NCI-H1436 (cell line): ENCODE measurements around the gene ZNF597.
A peak's percentile ranks its signal among the peaks of the same experiment; 100 is the strongest.

Experiments
- DNase-seq: peaks from one replicate; lab custom pipeline; 2025; lab: John Stamatoyannopoulos, UW

Gene ZNF597

DNA sequence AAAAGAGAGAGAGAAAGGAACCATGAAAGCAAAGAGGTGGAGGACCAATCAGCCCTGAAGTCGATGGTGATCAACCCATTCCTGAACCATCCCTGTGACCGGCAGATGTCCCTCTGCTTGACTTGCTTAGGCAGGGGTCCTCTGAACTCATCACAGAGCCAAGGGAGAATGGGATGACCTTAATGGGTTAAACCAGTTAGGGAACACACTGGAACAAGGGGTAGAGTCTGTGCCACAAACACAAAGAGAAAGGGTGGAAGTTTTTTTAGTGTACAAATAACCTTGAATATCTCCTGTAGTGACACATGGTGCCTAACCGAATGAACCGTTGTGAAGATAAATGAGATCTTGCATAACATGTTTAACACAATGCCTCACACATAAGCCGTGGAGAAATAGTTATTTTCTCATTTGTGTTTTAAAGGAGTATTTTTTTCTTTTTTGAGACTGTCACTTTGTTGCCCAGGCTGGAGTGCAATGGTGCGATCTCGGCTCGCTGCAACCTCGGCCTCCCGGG is 11.4 kb upstream of the ZNF597 start:
- DNase-seq: no peak

DNA sequence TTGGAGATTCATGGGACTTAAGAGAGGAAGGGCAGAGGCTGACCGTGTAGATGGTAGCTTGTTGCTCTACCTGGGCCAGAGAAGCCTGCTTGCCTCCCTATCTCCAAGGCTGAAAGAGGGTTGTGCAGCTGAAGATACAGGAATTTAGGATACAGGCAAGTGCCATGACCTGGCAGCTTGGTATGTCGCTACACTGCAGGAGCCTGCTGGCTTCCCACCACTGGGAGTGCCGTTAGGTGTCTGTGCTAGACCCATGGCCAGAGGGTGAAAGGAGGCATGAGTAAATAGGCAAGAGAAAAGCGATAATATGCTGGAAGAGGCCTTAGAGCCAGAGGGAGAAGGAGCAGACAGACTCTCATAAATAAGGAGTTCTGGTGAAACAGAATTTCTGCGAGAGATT is 10.8 kb upstream of the ZNF597 start:
- no peak for DNase-seq

DNA sequence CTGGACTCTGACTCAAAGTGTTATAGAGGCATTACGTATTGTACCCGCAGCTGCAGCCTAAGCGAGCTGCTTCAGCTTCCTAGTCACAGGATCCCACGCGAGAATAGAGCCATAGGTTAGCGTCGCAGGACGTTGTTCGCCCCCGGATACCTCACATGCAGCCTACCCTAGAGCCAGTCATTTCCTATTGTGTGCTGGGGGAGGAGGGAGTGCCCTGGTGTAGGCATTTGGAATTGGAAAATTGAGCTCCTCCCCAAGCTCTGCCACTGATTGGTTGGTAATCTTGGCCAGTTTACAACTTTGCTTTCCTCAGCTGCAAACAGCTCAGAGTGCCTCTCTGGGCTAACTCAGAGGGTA is 706 bp upstream of the ZNF597 start:
- DNase-seq: peak; percentile 3

DNA sequence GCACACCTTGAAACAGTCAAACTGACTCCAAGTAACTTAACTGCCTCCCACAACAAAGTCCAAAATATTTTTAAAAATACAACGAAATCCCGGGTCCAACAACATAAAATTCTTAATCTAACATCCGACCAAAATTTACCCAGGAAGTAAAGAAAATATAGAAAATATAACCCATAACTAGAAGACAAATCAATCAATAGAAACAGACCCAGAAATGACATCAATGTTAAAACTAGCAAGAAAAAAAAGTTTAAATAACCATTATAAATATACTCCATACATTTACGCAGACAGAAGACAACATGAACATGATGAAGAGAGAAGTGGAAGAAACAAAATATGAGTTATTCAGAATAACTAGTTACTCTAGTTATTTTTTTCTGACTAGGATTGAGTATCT is 3.7 kb downstream of the ZNF597 start:
- DNase-seq: no peak

DNA sequence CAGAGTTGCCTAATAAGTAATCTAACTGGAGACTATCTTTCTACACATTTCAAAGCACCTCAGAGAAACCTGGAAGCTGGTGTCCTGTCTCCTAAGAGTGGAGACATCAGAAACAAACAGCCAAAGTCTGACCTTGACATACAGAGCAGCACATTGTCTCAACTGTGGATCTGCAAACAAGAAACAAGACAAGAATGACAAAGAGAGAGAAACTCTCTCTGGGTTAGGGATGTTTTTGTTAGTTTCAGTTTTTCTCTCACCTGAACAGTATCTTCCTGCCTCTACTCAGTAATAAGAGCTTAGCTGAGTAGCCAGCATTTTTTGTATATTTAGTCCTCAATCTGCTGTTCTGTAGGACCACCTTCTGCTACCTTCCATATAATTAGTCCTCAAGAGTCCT is 8.9 kb downstream of the ZNF597 start:
- no peak for DNase-seq

DNA sequence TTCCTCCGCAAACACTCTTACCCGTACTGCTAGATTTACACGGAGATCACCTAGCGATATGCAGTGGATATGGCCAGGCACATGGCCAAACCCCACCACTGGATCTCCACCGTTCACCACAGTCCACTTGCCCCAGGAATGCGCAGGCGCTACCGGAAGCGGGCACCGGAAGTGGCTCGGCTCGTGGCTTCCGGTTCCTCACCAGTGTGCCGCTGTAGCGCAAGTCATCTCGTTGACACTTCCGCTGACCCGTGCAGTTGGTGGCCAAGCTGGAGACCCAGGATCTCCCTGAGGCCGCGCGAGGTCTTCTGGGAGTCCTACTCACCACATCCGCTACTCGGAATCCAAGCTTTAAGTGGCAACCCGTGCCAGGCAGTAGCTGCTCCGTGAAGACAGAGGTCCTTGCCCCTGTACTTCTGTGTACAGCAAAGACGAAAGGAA is 11.5 kb downstream of the ZNF597 start:
- no peak for DNase-seq

DNA sequence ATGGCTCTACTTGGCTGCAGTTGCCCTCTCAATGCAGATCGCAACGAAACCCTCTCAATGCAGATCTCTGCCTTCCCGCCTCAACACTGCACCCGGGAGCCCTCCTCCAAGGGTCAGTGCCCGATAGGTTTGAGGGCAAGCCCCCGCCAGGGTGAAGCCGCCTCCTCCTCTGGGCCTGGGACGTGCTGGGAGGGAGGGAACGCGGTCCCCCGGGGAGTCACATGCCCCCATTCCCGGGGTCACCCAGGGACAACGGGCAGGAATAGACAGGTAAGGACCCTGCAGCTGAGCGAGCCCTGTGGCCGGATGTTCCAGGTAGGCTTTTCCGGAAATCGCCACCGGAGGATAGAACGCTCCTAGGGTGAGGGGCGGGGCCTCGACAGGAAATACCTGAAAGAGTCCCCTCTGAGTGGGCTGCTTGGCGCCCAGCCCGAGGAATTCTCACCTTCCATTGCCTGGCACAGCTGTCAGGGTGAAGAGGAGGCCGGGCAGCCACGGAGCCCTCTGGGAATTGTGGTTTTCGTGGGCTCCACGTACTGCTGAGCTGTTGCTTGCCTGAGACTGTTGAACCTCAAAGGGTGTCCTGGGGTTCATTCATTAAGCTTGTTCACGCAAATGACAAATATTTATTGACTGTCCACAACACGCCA is 29.4 kb downstream of the ZNF597 start:
- no peak for DNase-seq

DNA sequence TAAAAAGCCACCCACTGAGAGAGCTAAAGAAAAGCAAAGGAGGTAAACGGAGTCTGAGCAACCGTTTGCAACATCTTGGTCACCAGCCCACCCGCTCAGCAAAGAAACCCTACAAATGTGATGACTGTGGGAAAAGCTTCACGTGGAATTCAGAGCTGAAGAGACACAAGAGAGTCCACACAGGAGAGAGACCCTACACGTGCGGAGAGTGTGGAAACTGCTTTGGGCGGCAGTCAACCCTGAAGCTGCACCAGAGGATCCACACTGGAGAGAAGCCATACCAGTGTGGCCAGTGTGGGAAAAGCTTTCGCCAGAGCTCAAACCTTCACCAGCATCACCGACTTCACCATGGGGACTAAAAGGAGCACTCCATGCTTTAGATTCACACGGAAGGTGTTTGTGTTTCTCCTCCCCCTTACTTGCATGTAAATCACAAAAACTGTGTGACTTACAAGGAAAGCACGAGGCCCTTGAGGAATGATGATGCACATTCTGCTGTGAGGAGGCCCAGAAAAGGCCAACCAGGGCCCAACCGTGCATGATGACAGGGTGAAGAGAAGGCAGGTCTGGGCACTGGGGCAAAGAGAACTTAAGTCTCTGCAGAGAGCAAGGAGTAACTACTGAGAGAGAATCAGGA is 34.6 kb downstream of the ZNF597 start:
- DNase-seq: no peak

DNA sequence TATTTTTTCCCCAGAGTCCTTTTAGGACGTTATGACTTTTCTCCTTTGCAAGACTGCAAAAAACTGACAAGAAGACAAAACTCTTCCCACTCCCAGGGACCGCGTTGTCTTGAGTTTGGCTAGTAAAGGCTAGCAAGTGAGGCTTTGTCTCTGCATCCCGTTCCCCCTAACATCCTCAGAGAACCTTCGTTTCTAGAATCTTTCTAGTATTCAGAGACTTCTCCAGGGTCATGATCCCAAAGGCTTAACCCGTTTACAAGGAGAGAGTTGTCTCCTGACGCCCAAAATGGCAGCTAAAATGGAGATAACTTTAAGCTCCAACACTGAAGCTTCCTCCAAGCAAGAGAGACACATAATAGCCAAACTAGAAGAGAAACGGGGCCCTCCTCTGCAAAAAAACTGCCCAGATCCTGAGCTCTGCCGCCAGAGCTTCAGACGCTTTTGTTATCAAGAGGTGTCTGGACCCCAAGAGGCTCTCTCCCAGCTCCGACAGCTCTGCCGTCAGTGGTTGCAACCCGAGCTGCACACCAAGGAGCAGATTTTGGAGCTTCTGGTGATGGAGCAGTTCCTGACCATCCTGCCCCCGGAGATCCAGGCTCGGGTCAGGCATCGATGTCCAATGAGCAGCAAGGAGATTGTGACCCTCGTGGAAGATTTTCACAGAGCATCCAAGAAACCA is 41.4 kb downstream of the ZNF597 start:
- DNase-seq: no peak

DNA sequence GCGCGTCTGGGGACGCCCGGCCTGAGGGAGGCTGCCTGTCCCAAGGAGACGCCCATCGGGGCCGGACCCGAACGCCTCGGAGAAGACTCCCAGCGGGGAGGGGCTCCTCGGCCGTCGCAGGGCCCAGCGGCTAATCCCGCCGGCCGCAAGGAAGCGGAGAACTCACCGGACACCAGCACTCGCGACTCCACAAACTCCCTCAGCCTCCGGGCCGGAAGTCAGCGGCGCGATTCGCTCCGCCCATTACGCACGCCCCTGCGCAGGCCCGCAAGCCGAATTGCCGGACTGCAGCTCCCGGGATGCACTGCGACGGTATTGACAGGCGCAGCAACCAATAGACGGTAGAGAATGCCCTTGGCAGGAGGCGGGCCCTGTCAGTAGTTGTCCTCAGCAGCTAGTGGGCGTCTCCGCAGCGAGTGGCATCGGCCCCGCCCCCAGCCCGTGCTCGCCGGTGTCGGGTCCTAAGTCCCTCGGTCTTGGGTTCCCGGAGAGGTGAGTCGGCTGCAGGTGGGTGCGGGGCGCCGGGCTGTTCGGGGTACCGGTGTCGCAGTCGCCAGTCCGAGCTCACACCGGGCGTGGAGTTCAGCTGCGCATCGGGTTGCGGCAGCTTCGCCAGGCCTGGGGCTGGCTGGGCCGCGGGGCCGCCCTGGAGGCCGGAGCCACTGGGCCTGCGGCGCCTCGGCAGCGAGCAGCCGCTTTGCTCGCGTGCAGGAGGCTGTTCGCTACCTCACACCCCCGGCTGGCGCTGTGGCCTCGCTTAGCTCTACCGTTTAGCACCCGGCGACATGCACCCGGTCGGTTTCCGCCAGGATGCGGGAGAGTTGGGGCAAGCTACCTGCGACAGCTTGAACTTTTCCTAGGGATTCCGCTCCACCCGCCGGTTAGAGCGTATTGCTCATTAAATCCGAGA is 42.3 kb downstream of the ZNF597 start, which contains the start of the genes ZNF174 and ZSCAN32:
Gene ZNF174 (plus strand): TSS at position 437 of the 910 bp plus-strand sequence. CDS start 790 bp downstream, outside the sequence.
Gene ZSCAN32 (minus strand): TSS at position 226 of the 910 bp plus-strand sequence. CDS start 3,447 bp downstream, outside the sequence.
- peak; percentile 96 for DNase-seq

DNA sequence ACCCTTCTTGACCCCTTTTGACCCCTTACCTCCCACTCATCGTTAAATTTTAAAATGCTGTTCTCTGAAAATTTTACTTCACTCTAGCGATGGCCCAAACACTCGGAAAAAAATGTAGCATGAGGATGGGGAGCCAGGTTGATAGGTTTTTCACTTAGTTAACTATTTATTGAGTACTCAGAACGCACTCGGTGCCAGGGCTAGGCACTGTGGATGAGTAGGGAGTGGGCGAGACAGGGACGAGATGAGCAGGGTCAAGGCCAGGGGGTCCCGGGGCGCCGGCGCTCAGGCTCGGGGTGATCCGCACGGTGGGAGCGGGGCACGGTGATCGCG is 42.9 kb downstream of the ZNF597 start:
- no peak for DNase-seq

DNA sequence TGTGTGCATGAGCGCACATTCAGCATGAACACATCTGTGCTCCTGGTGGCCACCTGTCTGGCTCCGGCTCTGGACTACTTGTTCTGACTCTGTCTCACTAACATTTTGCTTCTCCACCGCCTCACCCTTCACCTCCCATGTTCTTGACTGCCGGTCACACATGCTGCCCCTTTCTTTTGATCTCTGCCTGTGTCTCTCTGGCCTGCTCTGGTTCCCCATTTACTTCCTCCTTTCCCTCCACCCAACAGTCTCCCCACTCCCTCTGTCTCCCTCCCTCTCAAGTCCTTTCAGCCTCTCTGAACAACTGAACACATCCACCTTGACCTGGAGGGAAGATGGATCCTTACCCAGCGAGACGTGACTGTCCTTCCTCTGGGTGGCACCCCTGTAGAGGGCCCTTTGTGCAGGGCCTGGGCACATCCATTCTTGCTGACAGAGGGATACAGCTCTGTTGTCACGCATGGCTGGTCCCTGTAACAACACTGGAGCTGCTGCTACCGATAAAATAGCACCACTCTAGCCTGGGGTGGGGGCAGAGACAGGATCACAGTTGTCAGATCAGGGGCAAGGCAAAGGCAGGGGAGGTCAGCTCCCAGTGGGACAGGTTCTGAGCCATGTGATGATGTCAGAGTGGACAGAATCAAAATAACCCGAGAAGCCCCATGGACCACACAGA is 53.5 kb downstream of the ZNF597 start:
- no peak for DNase-seq

DNA sequence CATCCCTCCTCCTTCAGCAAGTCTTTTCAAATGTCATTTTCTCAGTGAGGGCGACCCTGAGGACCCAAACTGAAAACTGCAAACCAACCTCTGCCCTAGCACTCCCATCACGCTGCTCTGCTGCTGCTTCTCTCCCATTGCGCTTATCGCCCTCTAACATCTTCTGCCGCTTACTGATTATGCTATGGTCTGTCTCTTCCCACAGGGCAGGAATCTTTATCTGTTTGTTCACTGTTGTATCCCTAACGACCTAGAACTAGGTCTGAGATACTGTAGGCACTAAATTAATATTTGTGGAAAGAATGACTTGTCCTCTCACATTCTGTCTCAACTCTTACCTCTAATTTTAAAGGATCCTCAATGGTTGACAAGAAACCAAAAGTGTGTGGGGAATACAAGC is 55.0 kb downstream of the ZNF597 start:
- DNase-seq: no peak

DNA sequence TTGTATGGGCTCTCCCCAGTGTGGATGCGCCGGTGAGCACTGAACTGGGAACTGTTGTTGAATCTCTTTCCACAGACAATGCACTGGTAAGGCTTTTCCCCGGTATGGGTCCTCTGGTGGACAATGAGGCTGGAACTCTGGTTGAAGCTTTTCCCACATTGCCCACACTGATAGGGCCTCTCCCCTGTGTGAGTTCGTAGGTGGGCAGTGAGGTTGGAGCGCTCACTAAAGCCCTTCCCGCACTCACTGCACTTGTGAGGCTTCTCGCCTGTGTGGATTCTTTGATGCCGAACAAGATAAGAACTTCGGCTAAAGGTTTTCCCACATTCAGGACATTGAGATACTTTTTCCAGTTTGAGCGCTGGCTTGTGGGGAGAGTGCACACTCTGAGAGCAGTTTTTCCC is 60.3 kb downstream of the ZNF597 start:
- no peak for DNase-seq
